HG03025 (cell line): ENCODE results near the gene SEMA4D.
A peak's percentile ranks its signal among the peaks of the same experiment; 100 is the strongest.

ENCODE experiments used
- ATAC-seq: cut with Tn5 transposase; IDR thresholded peaks from one replicate; pipeline ENCODE4 v1.9.1; 2021; ENCODE audit warnings: mild to moderate bottlenecking, moderate library complexity; ENCODE audit not compliant: unreplicated experiment, low FRiP score

The SEMA4D gene

DNA sequence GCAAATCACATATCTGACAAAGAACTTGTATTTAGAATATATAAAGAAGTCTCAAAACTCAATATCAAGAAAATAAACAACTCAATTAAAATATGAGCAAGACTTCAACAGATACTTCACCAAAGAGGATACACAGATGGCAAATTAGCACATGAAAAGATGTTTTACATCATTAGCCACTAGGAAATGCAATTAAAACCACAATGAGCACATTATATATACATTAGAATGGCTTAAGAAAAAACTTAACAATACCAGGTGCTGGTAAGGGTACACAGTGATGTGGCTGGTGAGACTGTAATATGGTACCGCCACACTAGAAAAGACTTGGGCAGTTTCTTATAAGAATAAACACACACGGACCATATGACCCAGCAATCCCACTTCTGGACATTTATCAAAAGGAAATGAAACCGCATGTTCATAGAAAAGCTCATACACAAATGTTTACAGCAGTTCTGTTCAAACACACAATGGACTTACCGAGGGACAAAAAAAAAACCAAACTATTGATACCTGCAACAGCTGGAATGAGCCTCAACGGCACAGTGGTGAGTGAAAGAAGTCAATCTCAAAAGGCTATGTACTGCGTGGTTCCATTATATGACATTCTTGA is 27.6 kb downstream of the SEMA4D start:
- no peak for ATAC-seq

DNA sequence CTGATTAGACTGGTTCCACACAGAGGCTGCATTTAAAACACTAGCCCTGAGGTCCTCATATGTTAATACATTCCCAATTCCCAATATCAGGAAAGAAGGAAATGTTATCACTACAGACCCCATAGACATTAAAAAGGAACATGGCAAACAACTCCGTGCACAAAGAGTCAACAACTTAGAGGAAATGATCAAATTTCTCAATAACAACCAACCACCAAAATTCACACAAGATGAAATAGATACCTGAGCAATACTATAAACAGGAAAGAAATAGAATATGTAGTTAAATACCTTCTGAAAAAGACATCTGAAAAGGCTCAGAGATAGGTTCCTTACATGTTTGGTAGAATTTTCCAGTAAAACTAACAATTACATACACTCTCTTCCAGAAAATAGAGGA is 28.9 kb downstream of the SEMA4D start:
- ATAC-seq = no peak

DNA sequence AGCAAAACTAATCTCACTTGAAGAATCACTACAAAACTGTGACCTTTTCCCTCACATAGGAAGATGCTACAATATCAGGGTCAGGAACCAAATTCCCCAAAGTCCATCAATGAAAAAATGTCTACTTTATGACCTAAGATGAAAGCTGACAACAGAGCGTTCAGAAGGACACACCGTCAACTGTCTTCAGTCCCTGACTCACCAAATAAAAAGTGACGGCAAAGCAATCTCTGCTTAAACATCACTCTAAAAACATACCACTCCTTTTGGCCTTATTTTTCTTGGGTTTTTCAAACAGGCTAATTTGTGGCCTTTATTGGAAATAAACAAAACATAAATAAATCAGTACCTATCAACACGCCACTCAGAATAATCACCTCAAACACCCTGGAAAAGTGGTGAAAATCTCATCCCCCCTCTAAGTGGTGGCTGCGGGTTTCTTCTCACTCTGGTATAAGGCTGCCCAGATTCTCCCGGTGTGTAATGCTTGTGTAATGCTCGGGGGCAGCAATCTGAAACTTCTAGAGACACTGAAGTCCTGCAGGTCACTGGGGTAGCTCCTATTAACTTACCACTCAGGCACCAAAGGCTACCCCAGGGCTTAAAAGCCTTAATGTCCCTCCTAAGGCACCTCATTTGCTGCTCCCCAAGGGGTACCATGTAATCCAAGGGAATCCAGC is 29.5 kb downstream of the SEMA4D start:
- no peak for ATAC-seq

DNA sequence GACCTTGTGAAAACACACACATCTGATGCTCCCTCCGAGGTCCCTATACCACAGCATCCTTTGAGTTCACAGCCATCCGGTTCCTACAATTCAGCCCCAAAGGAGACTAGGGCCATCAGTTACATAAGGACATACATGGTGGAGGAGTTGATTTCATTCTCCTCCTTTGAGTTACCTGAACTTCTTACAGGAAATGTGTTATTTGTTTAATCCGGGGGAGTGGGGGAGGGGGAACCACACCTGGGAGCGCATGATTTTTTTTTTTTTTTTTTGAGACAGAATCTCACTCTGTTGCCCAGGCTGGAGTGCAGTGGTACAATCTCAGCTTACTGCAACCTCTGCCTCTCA is 30.7 kb downstream of the SEMA4D start:
- ATAC-seq = peak; percentile 10

DNA sequence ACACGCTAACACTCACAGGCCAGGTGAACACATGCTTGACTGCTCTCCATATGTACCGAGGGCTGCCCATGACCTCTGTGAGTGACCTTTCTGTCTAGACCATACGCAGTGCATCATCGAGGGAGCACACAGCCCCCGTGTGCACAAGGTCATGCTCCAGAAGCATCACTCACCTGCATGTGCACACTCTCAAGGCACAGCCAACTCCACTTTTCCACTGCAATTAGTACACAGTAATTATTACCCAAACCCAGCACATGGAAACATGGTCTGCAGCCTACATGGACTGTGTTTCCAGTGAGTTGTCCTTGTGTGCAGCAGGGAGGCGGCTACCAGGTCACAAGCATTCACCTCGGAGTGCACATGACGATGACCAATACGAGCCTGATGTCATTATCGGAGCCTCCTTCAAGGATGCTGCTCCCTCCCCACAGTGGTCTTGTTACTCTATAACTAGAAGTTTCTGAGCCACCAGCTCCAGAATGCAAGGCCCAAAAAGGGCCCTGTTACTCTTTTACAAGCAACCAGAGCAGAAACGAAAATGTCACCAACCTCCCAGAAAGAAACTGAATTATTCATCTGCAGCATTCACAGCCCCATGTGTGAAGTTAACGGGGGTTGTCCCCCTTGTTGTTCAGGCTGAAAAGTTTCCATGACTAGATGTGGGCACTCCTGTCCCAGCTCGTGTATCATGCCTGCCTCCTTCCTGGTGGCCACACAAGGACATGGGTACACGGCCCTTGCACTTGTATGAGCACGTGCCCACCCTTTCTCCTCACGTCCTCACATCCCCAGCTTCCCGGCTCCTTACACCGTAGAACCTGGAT is 31.2 kb downstream of the SEMA4D start:
- peak; percentile 40 for ATAC-seq

DNA sequence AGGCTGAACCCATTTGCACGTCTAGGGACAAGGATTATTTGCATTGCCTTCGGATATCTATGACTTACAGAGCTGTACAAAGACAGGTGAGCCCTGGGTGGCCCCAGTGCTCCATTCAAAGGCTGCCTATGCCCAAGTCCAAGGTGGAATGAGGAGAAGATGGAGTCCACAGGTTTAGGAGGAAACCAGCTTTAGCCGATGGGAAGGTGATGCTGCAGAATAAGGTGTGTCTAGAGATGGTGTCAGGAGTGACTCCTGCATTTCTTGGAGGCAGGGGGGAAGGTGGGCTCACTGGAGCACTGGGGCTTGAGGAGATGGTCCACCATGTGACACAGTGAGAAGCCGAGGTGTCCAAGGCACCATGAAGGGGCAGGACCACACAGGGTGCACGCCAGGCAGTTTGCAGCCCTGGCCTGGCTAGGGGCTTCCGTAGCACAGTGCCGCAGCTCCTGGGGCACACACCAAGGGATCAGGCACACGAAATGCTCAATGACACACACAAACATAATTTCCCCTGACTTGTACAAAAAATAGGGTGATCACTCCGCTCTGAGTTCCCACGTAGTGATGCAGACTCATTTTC is 32.1 kb downstream of the SEMA4D start:
- no peak for ATAC-seq

DNA sequence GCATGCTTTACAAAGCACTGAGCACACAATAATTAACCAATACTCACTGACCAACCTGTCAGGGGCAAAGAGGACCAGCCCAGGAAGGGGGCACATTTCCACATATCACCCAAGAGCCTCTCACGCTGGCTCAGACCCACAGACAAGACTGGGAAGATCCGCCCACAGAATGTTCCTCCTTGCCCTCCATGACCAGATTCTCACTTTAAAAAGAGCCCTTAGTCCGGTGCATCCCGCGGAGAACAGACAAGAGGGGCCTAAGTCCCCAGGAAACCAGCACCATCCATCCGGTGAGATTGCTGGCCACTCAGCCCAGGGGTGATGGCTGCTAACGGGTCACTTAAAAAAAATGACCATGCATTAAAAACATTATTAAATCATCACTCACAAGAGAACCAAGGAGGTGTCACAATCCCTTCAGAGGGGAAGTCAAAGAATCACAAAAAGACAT is 32.9 kb downstream of the SEMA4D start:
- no peak for ATAC-seq

DNA sequence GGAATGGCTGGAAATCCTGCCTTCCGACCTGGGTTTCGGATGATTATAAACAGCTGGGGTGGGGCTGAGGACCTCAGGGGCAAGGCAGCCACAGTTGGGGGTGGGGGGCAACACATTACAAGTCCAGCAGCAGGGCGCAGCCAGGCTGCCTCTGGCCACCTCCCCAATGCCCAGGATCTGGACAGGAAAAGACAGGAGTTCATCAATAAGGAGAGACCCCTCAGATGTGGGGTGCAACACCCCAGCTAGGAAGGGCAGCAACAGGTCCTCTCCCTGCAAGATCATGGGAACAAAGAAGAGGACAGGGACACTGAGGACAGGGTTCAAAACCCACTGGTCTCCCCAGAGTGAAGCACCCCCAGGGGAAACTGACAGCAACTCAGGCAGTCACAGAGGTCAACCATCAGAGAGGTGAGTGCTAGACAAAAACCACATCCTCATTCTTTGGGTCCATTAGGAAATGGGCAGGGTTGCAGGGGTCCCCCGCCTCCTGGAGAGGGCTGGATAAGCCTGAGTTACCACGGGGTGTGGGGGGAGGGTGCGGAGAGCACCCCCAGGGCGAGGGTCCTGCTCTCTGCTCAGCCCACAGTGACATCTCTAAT is 33.5 kb downstream of the SEMA4D start:
- no peak for ATAC-seq

DNA sequence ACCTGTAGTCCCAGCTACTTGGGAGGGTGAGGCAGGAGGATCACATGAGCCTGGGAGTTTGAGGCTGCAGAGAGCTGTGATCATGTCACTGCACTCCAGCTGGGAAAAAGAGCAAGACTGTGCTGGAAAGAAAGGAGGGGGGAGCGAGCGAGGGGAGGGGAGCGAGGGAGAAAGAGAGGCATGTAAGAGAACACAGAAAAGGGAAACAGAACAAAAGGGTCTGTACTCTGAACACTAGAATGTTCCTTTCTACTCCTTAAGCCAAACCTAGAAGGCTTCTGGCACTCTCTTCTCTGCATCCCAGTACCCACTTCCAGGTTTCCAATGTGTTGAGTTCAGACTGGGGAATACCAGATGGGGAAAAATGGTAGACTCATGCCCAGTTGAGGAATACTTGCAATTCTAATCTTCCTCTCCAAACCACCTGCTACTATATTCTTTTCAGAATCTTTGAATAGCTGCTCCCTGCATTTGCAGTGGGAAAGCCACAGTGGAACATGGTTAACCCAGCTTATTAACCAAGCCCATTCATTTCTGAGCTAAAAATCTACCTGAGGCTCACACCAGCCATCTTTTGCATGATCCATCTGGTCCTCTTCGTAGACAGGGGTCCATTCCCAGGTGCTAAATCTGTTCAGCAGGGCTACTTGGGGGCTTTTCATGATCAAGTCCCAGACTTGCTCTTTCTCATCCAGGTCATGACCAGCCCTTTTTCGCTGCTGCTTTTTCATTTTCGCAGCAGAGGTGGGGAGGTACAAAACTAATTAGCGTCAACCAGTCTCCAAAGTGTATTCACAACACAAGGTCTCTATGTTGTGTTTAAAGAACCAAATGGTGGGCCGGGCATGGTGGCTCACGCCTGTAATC is 34.9 kb downstream of the SEMA4D start:
- ATAC-seq = no peak

DNA sequence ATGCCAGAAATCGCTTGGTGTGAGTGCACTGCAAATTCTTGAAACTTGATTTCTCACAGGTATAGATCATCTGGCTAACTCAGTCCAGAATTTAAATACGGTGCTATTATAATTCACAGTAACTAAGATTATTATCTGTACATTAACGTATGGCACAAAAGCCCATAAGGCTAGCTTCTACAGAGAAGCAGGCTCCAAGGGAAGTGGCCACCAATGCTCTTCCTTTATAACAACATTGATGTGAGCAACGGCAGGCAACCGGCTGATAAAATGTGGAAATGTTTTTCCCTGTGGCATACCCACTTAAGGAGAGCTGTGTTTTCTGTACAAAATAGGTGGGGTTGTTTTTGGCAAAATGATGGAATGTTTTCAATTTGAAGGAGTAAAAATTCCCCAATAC is 35.7 kb downstream of the SEMA4D start:
- no peak for ATAC-seq

DNA sequence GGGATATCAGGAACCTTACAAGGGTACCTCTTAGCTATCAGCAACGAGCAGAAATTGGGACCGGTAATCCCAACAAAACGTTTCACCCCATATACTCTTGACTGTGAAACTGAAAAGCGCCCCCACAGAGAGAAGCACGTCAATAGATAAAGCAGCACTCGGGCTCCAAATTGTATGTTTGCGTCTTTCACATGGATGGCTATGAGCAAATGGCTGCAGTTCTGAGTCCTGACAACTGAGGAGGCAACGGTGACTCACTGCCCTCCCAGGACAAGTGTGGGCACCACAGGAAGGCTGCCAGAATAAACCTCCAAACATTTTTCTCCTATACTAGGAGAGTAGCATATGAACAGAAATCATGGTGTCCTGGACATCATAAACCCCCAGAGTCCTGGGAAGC is 36.6 kb downstream of the SEMA4D start:
- no peak for ATAC-seq

DNA sequence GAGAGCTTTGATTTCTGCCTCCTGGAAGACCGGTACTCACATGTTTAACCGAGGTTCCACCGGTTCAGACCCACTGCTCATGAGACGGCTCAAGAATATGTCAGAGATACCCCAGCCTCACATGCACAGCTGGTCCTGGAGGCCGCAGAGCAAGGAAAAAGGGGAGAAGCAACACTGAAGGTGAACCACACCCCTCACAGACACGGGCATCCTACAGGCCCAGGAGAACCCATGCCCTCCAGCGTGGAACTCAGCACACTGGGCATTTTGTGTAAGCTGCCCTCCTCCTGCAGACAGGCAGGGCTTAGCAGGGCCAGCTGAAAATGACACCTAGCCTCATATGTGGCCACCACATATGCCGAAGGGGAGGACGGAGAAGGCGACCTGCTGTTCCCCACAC is 37.4 kb downstream of the SEMA4D start:
- ATAC-seq = no peak

DNA sequence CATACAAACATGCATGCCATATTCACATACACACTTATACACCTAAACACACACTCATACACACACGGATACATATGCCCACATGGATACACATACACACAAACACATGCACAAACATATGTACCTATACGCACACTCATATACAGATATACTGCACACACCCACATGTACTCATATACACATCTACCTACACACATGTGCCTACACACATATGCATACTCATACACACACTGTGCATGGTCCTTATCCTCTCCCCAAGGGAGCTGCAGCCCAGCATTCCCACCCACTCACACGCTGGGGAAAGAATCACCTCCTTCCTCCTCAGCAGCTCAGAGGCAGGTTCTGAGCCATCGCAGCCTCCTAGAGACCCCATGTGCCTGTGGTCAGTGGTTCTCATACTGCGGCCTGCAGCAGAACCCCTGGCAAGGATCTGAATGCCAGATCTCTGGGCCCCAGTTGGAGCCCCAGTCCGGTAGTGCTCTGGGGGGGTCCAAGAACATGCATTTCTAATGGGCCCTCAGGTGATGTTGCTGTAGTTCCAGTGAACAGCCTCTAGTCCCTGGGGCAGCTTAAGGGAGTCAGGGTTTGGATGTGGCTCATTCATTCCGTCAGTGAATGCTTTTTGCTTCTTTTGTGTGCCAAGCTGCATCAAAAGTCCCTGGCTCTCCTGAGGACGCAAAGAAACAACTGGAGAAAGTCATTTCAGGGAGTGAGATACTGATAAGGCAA is 39.0 kb downstream of the SEMA4D start:
- no peak for ATAC-seq

DNA sequence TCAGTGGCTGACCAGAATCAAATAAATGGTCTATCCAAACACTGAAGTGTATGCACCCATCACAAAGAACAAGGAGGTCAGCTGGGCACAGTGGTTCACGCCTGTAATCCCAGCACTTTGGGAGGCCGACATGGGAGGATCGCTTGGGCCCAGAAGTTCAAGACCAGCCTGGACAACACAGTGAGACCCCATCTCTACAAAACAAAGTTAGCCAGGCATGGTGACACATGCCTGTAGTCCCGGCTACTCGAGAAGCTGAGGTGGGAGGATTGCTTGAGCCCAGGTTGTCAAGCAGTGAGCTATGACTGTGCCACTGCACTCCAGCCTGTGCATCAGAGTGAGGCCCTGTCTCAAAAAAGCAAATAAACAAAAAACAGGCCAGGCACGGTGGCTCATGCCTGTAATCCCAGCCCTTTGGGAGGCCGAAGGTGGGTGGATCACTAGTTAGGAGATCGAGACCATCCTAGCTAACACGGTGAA is 40.5 kb downstream of the SEMA4D start:
- no peak for ATAC-seq

DNA sequence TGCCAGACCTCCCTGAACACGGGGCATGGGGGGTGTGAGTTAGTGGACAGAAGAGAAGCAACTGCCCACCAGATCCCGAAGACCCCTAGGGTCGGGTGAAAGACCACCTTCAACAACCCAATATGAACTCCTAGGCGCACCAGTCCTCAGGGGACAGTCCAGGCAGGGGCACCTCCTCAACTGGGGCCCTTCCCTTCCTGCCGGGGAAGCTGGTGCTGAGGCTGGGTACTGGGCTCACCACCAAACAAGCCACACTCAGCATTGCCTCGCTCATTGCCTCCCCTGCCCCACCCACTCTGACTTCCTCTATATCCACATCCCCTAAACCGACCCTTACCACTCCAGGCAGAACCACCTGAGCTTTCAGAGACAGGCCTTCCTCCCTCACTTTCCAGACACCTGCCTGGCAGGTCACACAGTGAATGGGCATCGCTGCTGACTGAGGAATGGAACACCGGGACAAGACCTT is 42.5 kb downstream of the SEMA4D start:
- no peak for ATAC-seq

DNA sequence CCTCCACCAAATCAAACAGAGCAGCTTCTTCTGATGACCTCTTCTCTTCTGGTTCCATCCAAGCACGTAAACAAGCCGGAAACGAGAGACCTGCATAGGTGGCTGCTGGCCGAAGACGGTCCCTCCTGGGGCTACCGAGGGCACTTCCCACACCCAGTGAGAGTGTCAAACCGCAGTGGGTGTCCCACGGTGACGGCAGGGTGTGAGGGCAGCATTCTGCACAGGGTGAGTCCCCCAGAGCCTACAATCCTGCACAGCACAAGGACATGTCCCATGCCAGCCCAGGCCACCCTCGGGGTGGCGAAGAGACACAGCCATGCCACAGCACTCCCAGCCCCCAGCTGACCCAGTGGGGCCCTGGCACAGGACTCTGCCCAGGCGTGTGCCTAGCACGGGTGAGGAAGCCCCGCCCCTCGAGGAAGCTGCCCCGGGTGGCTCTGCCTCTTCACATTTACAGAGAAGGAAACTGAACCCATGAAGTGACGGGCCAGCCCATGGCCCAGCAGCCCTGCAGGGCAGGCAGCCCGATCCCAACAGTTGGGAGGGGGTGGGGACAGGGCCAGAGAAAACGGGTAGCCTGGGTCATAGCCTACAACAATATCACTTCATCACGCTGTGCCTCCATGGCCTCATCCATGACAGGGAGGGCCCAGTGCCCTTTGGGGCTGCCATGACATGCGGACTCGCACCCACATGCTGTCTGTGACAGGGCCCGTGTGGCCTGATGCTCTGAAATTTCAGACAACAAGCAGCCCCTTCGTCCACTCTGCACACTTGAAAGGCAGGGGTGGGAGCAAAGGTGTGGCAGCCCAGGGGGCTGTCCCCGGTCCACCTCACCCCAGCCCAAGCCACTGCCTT is 43.2 kb downstream of the SEMA4D start:
- ATAC-seq = no peak

DNA sequence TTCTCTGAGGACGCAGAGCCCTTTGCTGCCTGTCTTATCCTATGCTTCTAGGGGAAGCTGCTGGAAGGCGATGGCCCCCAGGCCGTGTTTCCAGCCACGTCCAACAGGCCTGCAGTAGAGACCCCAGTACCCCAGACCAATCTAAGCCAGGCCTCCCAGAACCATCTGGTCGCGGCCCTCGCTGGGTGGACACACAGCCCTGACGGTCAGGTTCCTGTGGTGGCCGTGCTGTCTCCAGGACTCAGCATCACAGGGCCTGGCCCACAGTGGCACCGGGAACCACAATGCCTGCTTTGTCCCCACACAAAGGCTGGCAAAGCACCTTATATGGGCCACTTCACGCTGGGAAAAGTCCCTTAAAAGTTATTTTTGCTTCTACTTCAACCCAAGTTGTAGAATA is 44.5 kb downstream of the SEMA4D start:
- ATAC-seq = no peak

DNA sequence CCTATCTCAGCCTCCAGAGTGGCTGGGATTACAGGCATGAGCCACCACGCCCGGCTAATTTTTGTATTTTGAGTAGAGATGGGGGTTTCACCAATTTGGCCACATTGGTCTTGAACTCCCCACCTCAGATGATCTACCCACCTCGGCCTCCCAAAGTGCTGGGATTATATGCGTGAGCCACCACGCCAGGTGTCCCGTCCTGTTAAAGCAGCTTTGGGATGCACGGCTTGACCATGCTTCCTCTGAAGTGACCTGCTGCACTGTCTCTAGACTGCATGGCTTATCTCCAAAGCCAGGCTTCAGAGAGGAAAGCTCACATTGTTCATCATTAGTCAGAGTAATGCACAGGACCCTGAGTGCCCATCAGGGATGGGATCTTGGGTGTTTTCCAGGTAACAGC is 45.4 kb downstream of the SEMA4D start:
- ATAC-seq = no peak
